Activated CD8-positive, alpha-beta T cell treated with anti-CD3 and anti-CD28 coated beads for 36 hours (primary cell): ENCODE results near the gene ZBTB46. TPM values are rescaled to one million over a fixed set of nuclear protein-coding genes. Genes with fewer than 3 reads are reported as not detected.

Experiments used
- ATAC-seq: fragments of 200-7000 bp; cut with Tn5 transposase; one replicate; pipeline ENCODE4 v1.10.0; 2021; ENCODE audit warnings: mild to moderate bottlenecking, moderate library complexity
- CTCF ChIA-PET: fragments of 350-600 bp; sonication (Branson Sonifier 250); formaldehyde crosslinking; loops from one replicate; lab custom pipeline; 2021; ENCODE audit warnings: antibody characterized with exemption; lab: Charles Lee
- POLR2A ChIA-PET: fragments of 350-600 bp; sonication (Branson Sonifier 250); formaldehyde crosslinking; loops from one replicate; lab custom pipeline; 2021; ENCODE audit warnings: antibody characterized with exemption; lab: Charles Lee
- DNase-seq: peaks from one replicate; pipeline ENCODE4 v3.0.0-alpha.2; 2020
- H3K27ac Mint-ChIP-seq: one replicate; pipeline ENCODE4 v1.8.0; 2021; ENCODE audit warnings: mild to moderate bottlenecking, mixed read lengths
- H3K27me3 Mint-ChIP-seq: one replicate; pipeline ENCODE4 v1.8.0; 2021; ENCODE audit warnings: mixed read lengths
- H3K36me3 Mint-ChIP-seq: one replicate; pipeline ENCODE4 v1.8.0; 2021; ENCODE audit warnings: low read depth, mixed read lengths
- H3K4me1 Mint-ChIP-seq: one replicate; pipeline ENCODE4 v1.8.0; 2021; ENCODE audit warnings: low read depth, mixed read lengths
- H3K4me3 Mint-ChIP-seq: one replicate; pipeline ENCODE4 v1.8.0; 2021; ENCODE audit warnings: mild to moderate bottlenecking, moderate library complexity, mixed read lengths
- H3K9me3 Mint-ChIP-seq: one replicate; pipeline ENCODE4 v1.8.0; 2021; ENCODE audit warnings: mixed read lengths
- CTCF ChIP-seq: fragments of 200-600 bp; IDR thresholded peaks from one replicate; pipeline ENCODE4 v1.8.0; 2022; ENCODE audit warnings: antibody characterized with exemption, mild to moderate bottlenecking
- intact Hi-C: fragments of 100-400 bp; cut with micrococcal nuclease; formaldehyde crosslinking; loops from one replicate; pipeline ENCODE4 v1.10.0; 2022
- total RNA-seq, 2 experiments: library from RNA; stranded (reverse); gene quantifications; one replicate each; pipeline ENCODE4 v1.2.3, GENCODE V29; 2021

Gene ZBTB46
- total RNA-seq, 2 experiments from 2014 or later = 0.31 to 0.38 TPM

- POLR2A ChIA-PET = interaction anchor here (0.6 to 3.0 kb wide), 4 partner anchors 8 to 274 kb away, joined by 3 to 16 read pairs (median 4); partner anchors contain the start of genes PRPF6 and TPD52L2
- no peaks in the 10 kb centered on the region for H3K27me3 Mint-ChIP-seq
Measured at GRCh38 chr20:63706027-63706695, 124.9 kb downstream of the ZBTB46 start.

GRCh38 chr20:63705232-63706026 lies 125.6 kb downstream of the ZBTB46 start:
- intact Hi-C loops = loop anchor here (10.0 kb wide), 1 partner anchor 159 kb away; the partner anchor contains the start of genes ABHD16B and TPD52L2
- H3K9me3 Mint-ChIP-seq = no peaks in the 10 kb centered on the region
- POLR2A ChIA-PET = interaction anchor here (1.4 kb wide), 1 partner anchor 159 kb away, joined by 5 read pairs; the partner anchor contains the start of gene TPD52L2
- H3K4me1 Mint-ChIP-seq = peaks cover 24% of the 10 kb centered on the region
- no peak for ATAC-seq
- H3K27me3 Mint-ChIP-seq = no peaks in the 10 kb centered on the region
- DNase-seq = no peak
- CTCF ChIA-PET = interaction anchor here (3.5 kb wide), 1 partner anchor 160 kb away, joined by 28 read pairs; the partner anchor contains the start of gene TPD52L2
- no peak for TF ChIP-seq CTCF
- H3K4me3 Mint-ChIP-seq = no peak overlapping the region
- peaks cover 23% of the 10 kb centered on the region for H3K36me3 Mint-ChIP-seq
- H3K27ac Mint-ChIP-seq = peak overlapping the region; percentile 34

More at GRCh38 chr20:63706027-63706695, 124.9 kb downstream of the ZBTB46 start:
- DNase-seq = no peak
- Mint-ChIP-seq H3K9me3 (no peaks in the 10 kb centered on the region), H3K4me3 (peak overlapping the region; percentile 87), H3K27ac (peak overlapping the region; percentile 77), H3K36me3 (peaks cover 31% of the 10 kb centered on the region), H3K4me1 (peaks cover 31% of the 10 kb centered on the region)
- TF ChIP-seq CTCF = no peak
- ATAC-seq = no peak
- intact Hi-C loops = loop anchor here (10.0 kb wide), 1 partner anchor 159 kb away; the partner anchor contains the start of genes ABHD16B and TPD52L2
- CTCF ChIA-PET = interaction anchor here (0.7 to 3.5 kb wide), 8 partner anchors 7 to 267 kb away, joined by 3 to 28 read pairs (median 4); partner anchors contain the start of genes LIME1, TPD52L2 and UCKL1

- DNase-seq (no peak), ATAC-seq (no peak)
- Mint-ChIP-seq H3K36me3 (peaks cover 21% of the 10 kb centered on the region), H3K4me1 (peaks cover 21% of the 10 kb centered on the region), H3K9me3 (no peaks in the 10 kb centered on the region), H3K27me3 (no peaks in the 10 kb centered on the region), H3K4me3 (no peak overlapping the region), H3K27ac (peak overlapping the region; percentile 34)
- ChIA-PET POLR2A (no interaction called here), CTCF (no interaction called here)
- intact Hi-C loops = loop anchor here (10.0 kb wide), 1 partner anchor 160 kb away; the partner anchor contains the start of genes ABHD16B and TPD52L2
- TF ChIP-seq CTCF = no peak
Measured at GRCh38 chr20:63704749-63705117, 126.3 kb downstream of the ZBTB46 start.

- H3K4me1 Mint-ChIP-seq = peaks cover 20% of the 10 kb centered on the region
- TF ChIP-seq CTCF = no peak
- no peak overlapping the region for H3K27ac Mint-ChIP-seq
- ChIA-PET CTCF (no interaction called here), POLR2A (no interaction called here)
- DNase-seq = no peak
- H3K27me3 Mint-ChIP-seq = no peaks in the 10 kb centered on the region
- H3K36me3 Mint-ChIP-seq = peaks cover 20% of the 10 kb centered on the region
- intact Hi-C loops = loop anchor here (10.0 kb wide), 1 partner anchor 161 kb away; the partner anchor contains the start of genes ABHD16B and TPD52L2
- no peaks in the 10 kb centered on the region for H3K9me3 Mint-ChIP-seq
- ATAC-seq = no peak
- no peak overlapping the region for H3K4me3 Mint-ChIP-seq
Measured at GRCh38 chr20:63703976-63704748, 126.9 kb downstream of the ZBTB46 start.
